Measurements from ENCODE around the gene GNAO1.

GRCh38 chr16:56275801-56276200 lies 84.5 kb downstream of the GNAO1 start:
- TF ChIP-seq BHLHE40 (IDR thresholded peaks at IDR 0.05; ENCODE audit: borderline replicate concordance) (no peak), HDGF (IDR thresholded peaks at IDR 0.05; ENCODE audit: borderline replicate concordance) (no peak), ARNT (IDR thresholded peaks at IDR 0.05) (no peak), TARDBP (IDR thresholded peaks at IDR 0.05) (no peak), SUZ12 (IDR thresholded peaks at IDR 0.05) (no peak), FOXK2 (IDR thresholded peaks at IDR 0.05) (no peak)
